Endodermal cell (in vitro differentiated cells): ENCODE measurements around the gene FAIM2. TPM values are rescaled to one million over a fixed set of nuclear protein-coding genes. Genes with fewer than 3 reads are reported as not detected.

Experiments
- DNase-seq: peaks from one replicate; pipeline ENCODE4 v3.0.0-alpha.2; 2017
- H3K27ac ChIP-seq: 2 replicates; pipeline ENCODE4 v1.5.1; 2013; ENCODE audit warnings: mild to moderate bottlenecking, low read depth, low read length, moderate library complexity
- H3K27me3 ChIP-seq: 2 replicates; pipeline ENCODE4 v1.6.1; 2013; ENCODE audit warnings: mild to moderate bottlenecking, low read length, moderate library complexity; ENCODE audit not compliant: insufficient read depth, control insufficient read depth, poor library complexity, severe bottlenecking
- H3K36me3 ChIP-seq: 2 replicates; pipeline ENCODE4 v1.7.0; 2013; ENCODE audit warnings: mild to moderate bottlenecking, low read length, moderate library complexity; ENCODE audit not compliant: control insufficient read depth, insufficient read depth
- H3K4me1 ChIP-seq: one replicate; pipeline ENCODE4 v1.7.0; 2013; ENCODE audit warnings: low read length; ENCODE audit not compliant: control insufficient read depth, insufficient read depth
- H3K4me3 ChIP-seq: 2 replicates; pipeline ENCODE4 v1.5.1; 2013; ENCODE audit warnings: mild to moderate bottlenecking, low read length, moderate library complexity
- H3K9ac ChIP-seq: 2 replicates; pipeline ENCODE4 v1.6.1; 2013; ENCODE audit warnings: mild to moderate bottlenecking, low read length, moderate library complexity; ENCODE audit not compliant: poor library complexity, severe bottlenecking; ENCODE audit errors: extremely low read depth
- H3K9me3 ChIP-seq: 2 replicates; pipeline ENCODE4 v1.6.1; 2013; ENCODE audit warnings: mild to moderate bottlenecking, low read length, moderate library complexity; ENCODE audit not compliant: control insufficient read depth
- H3K27ac Mint-ChIP-seq: 2 replicates; pipeline ENCODE4 v1.8.0; 2020; ENCODE audit warnings: mixed read lengths
- H3K27me3 Mint-ChIP-seq: 2 replicates; pipeline ENCODE4 v1.8.0; 2021; ENCODE audit warnings: mild to moderate bottlenecking, mixed read lengths; ENCODE audit not compliant: insufficient read depth
- H3K36me3 Mint-ChIP-seq: 2 replicates; pipeline ENCODE4 v1.8.0; 2020; ENCODE audit warnings: low read depth, mixed read lengths
- H3K4me1 Mint-ChIP-seq: 2 replicates; pipeline ENCODE4 v1.8.0; 2020; ENCODE audit warnings: mixed read lengths
- H3K4me3 Mint-ChIP-seq: 2 replicates; pipeline ENCODE4 v1.8.0; 2020; ENCODE audit warnings: mild to moderate bottlenecking, moderate library complexity, mixed read lengths
- H3K9me3 Mint-ChIP-seq: 2 replicates; pipeline ENCODE4 v1.8.0; 2020; ENCODE audit warnings: mild to moderate bottlenecking, mixed read lengths
- CTCF ChIP-seq: fragments of 200-600 bp; sonication (generic); conservative IDR thresholded peaks from 2 replicates; pipeline ENCODE4 v1.5.0; 2021; ENCODE audit warnings: antibody characterized with exemption, mild to moderate bottlenecking
- WGBS, 2 experiments: methylation state at CpG; one replicate each; pipeline versions ENCODE4 v1.1.5 to v1.1.7; 2013; ENCODE audit warnings: missing lambda C conversion rate in 2 of 2, mixed read lengths in 1 of 2; ENCODE audit not compliant: insufficient coverage in 1 of 2, insufficient read length in 1 of 2; 5-methylcytosine and 5-hydroxymethylcytosine counted together
- total RNA-seq, 2 donors: library from RNA; stranded (reverse); fragmentation: NEBNext Ultra II Directional in 1 of 2; extraction: Animal tissue kit (Norgen Biotek cat#: 25700) in 1 of 2; gene quantifications; 2 replicates in 1 of 2; 3 replicates in 1 of 2; pipeline ENCODE4 v1.2.1, GENCODE V29; 2021

FAIM2 gene
- total RNA-seq, 2 donors from 2014 or later: not detected

GRCh38 chr12:49921936-49922335 is 18.2 kb upstream of the FAIM2 start:
- H3K36me3 ChIP-seq: no peaks in the 10 kb centered on the region
- H3K27me3 Mint-ChIP-seq: peaks cover 12% of the 10 kb centered on the region
- H3K4me3 ChIP-seq: no peak overlapping the region
- peak; percentile 34 for DNase-seq
- H3K4me1 Mint-ChIP-seq: no peaks in the 10 kb centered on the region
- H3K9me3 ChIP-seq: no peaks in the 10 kb centered on the region
- TF ChIP-seq CTCF: no peak
- WGBS, 2 experiments: 89 to 95% methylated on average over 6 of the region's 6 CpGs
- no peak overlapping the region for H3K27ac ChIP-seq
- H3K4me3 Mint-ChIP-seq: no peak overlapping the region
- no peak overlapping the region for H3K9ac ChIP-seq
- H3K27me3 ChIP-seq: no peaks in the 10 kb centered on the region
- no peak overlapping the region for H3K27ac Mint-ChIP-seq
- H3K36me3 Mint-ChIP-seq: no peaks in the 10 kb centered on the region
- no peaks in the 10 kb centered on the region for H3K4me1 ChIP-seq
- no peaks in the 10 kb centered on the region for H3K9me3 Mint-ChIP-seq

GRCh38 chr12:49921299-49921698 is 17.6 kb upstream of the FAIM2 start:
- Mint-ChIP-seq H3K4me1 (no peaks in the 10 kb centered on the region), H3K27me3 (peaks cover 10% of the 10 kb centered on the region), H3K9me3 (no peaks in the 10 kb centered on the region), H3K36me3 (no peaks in the 10 kb centered on the region), H3K4me3 (no peak overlapping the region), H3K27ac (no peak overlapping the region)
- 89 to 100% methylated on average over 2 to 3 of the region's 3 CpGs for WGBS, 2 experiments
- H3K27ac ChIP-seq: no peak overlapping the region
- no peak overlapping the region for H3K9ac ChIP-seq
- H3K36me3 ChIP-seq: no peaks in the 10 kb centered on the region
- no peaks in the 10 kb centered on the region for H3K9me3 ChIP-seq
- no peaks in the 10 kb centered on the region for H3K4me1 ChIP-seq
- no peak for TF ChIP-seq CTCF
- H3K4me3 ChIP-seq: no peak overlapping the region
- no peak for DNase-seq
- H3K27me3 ChIP-seq: no peaks in the 10 kb centered on the region

GRCh38 chr12:49920915-49921286 is 17.2 kb upstream of the FAIM2 start:
- Mint-ChIP-seq H3K4me1 (no peaks in the 10 kb centered on the region), H3K27ac (no peak overlapping the region), H3K9me3 (no peaks in the 10 kb centered on the region), H3K4me3 (no peak overlapping the region), H3K27me3 (peaks cover 10% of the 10 kb centered on the region), H3K36me3 (no peaks in the 10 kb centered on the region)
- H3K9me3 ChIP-seq: no peaks in the 10 kb centered on the region
- H3K36me3 ChIP-seq: no peaks in the 10 kb centered on the region
- no peak for TF ChIP-seq CTCF
- H3K4me3 ChIP-seq: no peak overlapping the region
- no peaks in the 10 kb centered on the region for H3K4me1 ChIP-seq
- no peaks in the 10 kb centered on the region for H3K27me3 ChIP-seq
- no peak overlapping the region for H3K27ac ChIP-seq
- DNase-seq: no peak
- H3K9ac ChIP-seq: no peak overlapping the region
- WGBS, 2 experiments: 87% methylated on average over 3 of the region's 3 CpGs; no CpG with 5 or more reads in 1 of the 2 experiments
